HG02840 (cell line): Measurements from ENCODE around the gene MALSU1.
"Not testable (repeated sequence)": the region's sequence is repeated elsewhere in the genome, so short reads cannot be mapped to it uniquely, and the experiment has no call there.

Experiments used
- ATAC-seq: cut with Tn5 transposase; IDR thresholded peaks from one replicate; pipeline ENCODE4 v1.9.1; 2021; ENCODE audit warnings: mild to moderate bottlenecking, moderate library complexity, moderate number of reproducible peaks; ENCODE audit not compliant: unreplicated experiment, low FRiP score

The MALSU1 gene

DNA sequence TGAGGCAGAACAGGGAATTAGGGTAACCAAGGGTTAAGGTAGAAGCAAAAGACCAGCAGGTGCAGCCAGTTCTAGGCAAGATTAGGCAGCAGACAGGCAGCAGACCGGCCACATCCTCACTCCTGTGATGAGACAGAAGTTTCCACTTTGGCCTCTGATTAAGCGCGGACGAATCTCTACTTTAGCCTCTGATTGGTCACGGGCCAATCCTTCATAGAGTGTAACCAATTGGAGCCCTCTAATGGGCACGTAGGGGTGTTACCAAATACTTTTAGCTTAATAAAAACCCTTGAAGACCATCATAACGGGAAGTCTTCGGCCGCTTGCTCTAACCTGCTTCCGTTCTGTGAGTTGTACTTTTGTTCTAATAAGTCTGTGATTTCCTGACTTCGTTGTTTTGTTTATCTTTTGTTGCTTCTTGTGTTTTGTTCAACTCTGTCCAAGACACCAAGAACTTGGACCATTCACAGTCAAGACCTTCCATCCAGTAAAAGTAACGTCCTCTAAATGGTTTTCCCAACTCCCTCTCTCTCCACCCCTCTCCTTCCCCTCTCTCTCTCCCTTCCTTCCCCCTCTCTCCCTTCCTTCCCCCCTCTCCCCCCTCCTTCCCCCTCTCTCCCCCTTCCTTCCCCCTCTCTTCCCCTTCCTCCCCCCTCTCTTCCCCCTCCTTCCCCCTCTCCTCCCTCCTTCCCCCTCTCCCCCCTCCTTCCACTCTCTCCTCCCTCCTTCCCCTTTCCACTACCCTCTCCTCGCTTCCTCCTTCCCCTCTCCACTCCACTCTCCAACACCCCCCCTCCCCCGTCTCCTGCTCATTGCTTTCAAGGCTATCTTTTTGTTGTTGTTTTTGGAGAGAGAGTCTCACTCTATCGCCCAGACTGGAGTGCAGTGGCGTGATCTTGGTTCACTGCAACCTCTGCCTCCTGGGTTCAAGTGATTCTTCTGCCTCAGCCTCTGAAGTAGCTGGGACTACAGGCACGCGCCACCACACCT lies 13.2 kb upstream of the MALSU1 start:
- ATAC-seq = no peak

DNA sequence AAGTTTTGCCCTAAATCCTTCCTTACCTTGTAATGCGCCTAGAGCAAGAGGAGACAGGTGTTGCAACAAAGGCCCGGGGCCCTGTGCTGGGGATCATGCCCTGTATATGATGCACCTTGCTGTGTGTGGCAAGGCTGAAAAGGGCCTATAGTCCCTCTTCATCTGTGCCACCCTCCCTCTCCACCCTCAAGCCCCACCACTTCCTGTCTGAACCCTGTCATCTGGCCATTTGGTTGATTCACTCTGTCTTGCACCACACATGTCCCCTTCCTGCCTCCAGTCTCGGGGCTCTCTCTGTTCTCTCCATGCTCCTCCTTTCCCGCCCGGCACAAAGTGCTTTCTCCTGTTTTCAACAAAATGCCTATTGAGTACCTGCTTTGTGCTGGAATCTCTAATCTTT lies 11.5 kb upstream of the MALSU1 start:
- ATAC-seq = no peak

DNA sequence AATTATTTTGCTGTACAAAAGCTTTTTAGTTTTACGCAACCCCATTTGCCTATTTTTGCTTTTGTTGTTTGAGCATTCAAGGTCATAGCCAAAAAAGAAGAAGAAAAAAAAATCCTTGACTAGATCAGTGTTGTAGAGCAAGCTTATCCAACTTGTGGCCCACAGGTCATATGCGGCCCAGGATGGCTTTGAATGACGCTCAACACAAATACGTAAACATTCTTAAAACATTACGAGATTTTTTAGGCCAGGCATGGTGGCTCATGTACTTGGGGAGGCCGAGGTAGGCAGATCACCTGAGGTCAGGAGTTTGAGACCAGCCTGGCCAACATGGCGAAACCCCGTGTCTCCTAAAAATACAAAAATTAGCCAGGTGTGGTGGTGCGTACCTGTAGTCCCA lies 8.1 kb upstream of the MALSU1 start:
- no peak for ATAC-seq

DNA sequence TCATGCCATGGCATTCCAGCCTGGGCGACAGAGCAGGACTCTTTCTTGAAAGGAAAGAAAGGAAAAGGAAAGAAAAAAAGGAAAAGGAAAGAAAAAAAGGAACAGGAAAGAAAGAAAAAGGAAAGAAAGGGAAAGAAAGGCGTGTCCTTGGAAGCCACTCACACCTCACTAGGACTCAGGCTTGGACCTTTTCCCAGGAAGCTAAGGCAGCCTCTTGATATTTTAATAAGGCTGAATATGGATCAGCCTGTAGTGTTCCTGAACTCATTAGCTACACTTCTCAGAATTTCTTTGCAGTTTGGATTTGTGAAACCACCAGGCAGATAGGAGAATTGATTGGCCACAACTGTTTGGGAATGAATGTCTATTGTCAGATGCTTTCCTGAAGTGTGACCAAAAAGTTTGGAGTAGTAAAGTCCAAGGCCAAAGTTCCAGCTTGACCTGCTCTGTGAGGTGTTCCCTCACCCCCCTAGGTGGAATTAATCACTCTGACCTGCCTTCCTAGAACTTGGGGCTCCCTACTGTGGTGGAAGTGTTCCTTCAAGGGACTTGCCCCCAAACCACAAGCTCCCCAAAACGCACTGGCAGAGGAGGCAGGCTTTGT lies 7.1 kb upstream of the MALSU1 start:
- no peak for ATAC-seq

DNA sequence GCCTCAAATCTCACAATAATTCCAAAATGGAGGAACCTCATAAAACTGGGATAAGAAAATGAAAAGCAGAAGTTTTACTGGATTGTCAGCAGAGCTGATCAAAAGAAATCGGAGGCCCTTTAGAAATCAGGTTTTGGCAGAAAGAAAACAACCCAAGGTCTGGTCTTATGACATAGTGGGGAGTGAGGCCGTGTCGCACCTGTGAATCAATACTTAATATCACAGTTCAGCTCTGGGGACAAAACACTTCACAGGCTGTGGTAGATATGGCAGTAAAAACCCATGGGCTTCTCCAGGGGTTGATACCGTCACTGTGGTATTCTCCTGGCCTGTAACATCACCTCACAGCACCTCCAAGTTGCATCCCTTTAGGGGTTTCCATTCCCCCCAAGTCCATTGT lies 6.5 kb upstream of the MALSU1 start:
- no peak for ATAC-seq

DNA sequence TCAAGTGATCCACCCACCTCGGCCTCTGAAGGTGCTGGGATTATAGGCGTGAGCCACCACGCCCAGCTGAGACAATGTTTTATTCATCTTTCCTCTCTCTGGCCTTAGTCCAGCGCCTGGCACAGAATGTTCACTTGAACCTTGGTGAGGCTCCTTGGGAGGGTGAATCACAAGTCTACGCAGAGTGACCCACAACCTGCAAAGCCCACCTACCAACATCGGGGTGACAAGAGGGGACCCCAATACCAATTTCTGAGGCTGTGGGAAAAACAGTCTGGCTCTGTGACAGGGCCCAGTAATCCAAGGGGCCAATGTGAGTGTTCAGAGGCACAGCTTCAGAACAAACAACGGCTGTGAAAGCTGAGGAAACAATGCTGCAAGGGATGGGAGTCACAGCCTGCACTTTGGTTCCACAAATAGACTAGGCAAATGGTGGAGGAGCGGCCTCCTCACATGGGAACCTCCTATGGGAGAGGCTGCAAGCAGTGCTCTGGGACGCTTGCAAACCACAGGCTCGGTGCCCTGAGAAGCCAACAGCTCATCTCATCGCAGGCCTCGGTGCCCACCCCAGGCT lies 5.6 kb upstream of the MALSU1 start:
- ATAC-seq = no peak

DNA sequence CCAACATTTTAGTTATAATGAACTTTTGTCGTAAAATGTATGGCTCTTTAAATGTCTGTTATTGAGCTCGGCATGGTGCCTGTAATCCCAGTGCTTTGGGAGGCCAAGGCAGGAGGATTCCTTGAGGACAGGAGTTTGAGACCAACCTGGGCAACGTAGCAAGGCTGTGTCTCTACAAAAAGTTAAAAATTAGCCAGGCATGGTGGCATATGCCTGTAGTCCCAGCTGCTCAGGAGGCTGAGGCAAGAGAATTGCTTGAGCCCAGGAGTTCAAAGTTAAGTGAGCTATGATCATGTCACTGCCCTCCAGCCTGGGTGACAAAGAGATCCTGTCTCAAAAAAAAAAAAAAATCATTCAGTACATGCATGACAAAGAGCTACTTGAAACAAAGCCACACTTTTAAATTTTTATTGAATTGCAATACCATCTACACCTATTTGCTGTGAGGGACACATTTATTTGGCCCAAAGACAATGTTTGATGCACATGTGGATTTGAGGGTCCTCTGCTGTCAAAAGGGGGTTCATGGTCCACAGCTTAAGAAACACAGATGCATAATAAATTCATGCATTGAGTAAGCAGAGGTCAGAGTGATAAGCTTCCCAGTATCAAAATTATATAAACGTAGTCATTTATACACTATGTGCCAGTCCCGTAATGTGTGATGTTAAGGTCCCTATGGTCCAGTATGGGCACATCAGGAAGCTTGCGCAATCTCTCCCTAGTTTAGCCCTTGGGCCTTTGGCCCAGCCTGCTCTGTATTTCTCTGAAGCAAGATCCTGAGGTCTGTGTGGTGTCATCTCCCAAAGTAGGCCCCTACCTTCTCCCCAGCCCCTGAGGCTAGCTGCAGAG lies 4.4 kb upstream of the MALSU1 start:
- no peak for ATAC-seq

DNA sequence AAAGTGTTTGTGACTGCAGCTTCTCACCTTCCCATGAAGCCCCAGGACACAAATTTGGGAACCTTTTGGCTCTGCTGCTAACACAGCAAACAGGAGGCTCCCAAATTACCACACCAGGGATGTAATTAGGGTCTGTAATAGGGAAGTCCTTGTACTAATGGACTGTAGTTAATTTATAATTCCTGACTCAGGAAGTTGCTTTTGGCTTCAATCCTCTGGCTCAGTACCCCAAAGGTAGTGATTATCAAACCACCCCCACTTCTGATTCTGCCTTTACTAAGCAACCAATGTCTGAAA lies 3.8 kb upstream of the MALSU1 start:
- ATAC-seq = no peak

DNA sequence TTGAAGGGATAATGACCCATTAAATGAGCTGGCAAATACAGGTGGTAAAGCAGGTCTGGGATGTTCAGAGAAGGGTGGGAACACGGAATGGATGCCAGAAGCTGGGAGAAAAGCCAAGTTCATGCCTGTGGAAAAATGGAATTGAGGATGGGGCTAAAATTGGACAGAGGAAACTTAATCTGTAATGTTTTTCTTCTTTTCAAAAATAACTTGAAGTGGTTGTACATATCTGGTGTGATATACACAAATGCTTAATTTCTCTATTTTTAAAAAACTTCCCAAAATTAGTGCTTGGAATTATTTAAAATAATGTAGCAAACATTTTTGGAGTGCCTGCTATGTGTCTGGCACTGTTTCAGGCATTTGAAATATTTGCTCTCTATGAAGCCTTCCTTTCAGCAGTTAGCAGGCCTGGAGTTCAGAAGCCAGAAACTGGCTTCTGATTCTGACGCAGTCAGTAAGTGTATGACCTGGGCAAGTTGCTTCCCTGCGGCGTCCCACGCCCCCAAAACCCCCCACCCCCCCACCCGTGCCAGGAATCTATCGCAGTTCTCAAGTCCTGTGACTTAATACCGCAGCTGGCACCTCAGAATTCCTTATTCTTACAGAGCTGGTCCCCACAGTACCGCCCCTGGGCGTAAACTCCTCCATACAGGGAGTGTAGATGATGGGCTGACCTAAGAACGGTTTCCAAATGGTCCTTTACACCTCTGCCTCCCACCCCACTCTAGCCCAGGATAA lies 828 bp upstream of the MALSU1 start:
- no peak for ATAC-seq

DNA sequence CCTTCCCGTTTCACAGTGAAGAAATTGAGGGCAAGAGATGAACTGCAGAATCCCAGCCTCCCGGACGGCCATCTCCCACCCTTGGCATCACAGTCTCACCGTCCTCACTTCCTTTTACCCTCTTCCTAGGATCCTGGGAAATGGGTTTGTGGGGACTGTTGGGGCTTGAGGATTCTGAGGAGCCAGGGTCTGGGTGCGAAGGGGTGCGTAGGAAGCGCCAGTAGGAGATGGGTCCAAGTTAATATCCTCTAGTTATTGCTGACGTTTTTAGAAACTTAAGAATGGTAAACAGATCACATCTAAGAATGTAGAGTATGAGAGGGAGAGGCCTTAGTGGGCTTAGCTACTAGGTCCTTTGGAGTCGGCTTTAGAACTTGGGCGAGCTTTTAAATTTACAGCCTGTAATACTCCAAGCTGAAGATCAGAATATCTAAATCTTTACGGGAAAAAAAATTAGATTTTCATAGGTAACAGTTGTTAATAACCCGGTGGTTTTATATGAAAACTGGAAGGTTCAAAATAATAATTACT lies 696 bp downstream of the MALSU1 start:
- no peak for ATAC-seq

DNA sequence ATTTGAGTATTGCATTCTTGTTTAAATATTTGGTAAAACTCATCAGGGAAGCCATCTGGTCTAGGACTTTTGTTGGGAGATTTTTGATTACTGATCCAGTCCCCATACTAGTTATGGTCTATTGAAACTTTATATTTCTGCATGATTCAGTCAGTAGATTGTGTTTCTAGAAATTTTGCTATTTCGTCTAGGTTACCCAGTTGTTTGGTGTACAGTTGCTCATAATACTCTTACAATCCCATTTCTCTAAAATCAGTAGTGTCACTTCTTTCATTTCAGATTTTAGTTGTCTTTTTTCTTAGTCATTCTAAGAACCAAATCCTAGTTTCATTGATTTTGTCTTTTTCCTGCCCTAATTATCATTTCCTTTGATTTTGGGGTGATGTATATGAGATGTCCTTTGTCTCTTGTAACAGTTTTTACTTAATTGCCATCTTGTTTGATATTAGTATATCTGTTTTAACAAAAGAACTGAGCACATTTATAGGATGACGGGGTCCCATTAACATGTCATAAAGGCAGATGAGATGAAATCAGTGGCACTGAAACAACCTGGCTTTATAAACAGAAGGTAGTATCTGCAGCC lies 7.9 kb downstream of the MALSU1 start:
- ATAC-seq = no peak

DNA sequence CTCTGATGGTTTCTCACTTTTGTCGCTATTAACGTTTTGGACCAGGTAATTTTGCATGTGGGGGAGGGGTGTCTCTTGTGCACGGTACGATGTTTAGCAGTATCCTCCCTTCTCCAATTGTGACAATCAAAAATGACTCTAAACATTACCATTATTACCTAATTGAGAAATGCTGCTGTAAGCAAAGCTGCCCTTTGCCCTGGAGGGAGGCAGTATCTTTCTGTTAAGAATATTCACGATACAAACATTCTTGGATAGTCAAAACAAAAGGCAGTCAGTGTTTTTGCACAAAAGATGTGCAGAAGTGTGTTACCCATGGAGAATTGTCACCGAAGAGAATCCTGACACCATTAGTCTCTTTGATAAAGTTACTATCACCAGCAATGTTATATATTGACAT lies 9.6 kb downstream of the MALSU1 start:
- ATAC-seq = no peak

DNA sequence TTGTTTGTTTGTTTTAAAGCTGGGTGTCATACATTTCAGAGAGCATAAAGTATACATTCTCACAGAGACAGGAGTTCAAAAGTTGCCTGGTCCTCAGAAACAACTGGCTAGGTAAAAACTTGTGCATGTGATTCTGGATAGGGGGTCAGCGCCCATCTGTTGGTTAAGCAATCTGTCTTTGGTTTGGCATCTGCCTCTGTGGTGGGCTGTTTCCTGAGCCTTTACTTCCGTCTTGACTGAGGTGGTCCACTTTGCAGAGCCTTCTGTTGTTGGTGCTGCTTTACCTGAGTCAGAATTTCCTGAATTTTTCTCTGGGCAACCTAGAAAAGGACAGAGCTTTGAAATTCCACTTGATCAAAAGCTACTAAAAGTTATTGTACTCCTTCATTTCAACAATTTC lies 13.0 kb downstream of the MALSU1 start:
- ATAC-seq = not testable (repeated sequence)

DNA sequence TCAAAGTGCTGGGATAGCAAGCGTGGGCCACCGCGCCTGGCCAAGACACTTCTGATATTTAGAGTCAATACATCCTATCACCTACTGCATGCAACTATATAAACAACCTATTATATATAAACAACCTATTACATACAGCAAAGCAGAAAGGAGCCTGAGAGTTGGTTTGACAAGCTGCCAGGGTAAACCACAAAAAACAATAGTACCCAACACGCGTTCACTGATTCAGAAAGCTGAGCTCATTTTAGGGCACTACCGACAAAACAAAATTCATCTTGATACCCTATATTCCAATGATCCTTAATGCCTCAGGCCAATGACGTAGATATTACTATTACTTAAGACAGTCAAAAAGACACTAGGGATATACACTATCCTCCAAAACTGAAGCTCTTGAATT lies 16.2 kb downstream of the MALSU1 start:
- no peak for ATAC-seq

DNA sequence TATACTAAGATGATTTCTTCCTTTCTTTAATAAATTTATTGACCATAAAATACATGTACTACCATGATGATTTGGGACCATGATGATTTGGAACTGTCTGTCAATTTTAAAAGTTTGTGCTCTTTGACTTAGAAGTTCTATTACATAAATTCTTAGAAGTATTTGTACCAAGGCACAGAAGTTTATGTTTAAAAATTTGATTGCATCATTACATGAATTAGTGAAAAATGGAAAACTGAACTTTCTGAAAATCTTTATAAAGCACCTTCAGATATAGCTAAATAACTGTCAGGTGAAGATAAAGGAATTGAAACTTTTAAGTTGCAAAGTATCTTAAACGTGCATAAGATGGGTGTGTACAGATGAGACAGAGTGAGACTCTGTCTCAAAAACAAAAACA lies 32.0 kb downstream of the MALSU1 start:
- ATAC-seq = no peak

DNA sequence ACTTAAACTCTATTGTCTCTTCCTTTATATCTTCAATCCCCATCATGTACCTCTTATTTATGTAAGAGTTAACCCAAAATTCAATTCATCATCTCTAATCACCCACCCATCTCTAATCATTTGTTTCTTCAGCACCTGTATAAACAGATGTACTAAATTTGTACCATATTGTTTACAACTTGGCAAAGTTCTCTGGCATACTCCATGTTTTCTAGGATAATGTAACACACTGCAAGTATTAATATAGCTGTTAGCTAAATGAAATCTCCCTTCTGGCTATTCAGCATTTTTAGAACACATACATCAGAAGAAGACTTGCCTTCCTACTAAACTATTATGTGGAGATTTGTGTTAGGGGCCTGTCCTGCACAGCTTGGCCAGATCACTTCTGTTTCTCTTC lies 33.1 kb downstream of the MALSU1 start:
- no peak for ATAC-seq

DNA sequence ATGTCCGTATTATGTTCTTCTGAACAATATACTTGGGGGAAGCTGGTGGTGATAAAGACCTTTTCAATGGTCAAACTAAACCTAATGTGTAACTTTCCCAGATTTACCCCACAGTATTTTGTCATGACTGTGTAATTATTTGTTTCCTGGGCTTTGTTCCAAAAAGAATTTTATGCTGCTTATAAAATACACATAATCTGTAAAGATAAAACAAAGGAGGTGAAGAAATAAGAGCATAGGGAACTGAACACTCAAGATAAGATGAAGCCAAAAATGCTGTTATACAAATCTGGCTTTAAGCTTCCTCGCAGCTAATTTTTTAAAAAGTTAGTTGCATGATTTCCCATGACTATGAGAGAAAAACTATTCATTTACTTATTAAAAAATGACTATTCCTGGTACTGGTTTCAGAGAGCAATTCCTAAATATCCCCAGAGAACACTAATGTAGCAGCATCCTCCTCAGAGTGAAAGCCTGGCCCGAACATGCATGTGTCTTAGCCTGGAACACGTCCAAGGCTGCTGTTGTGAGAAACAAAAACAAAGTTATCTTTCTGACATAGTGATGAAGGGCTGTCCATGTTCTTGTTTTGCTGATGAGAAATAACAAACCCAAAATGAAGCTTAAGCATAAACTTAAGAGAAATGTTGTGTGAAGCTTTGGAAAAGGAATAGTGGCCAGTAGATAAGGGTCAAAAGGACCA lies 33.9 kb downstream of the MALSU1 start:
- ATAC-seq = no peak

DNA sequence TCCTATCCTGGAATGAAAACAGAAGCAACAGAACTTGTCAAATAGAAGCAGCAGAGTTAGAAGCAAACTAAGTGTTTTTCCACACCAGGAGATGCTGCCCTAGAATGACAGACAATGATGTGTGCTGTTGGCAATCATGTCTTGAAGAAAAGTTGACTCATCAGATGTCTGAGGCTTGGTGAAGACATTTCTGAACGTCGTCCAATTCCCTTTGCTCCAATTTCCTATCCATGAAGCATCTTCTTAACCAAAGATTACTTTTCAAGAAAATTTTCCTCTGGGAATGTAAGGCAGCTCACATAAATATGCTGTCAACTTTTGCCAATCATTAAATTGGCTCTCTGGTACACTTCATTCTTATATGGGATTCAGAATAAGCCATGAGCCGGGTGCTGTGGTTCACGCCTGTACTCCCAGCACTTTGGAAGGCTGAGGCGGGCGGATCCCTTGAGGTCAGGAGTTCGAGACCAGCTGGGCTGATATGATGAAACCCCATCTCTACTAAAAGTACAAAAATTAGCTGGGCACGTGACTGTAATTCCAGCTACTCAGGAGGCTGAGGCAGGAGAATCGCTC lies 34.6 kb downstream of the MALSU1 start:
- ATAC-seq = no peak
